NCI-H1092 (cell line): ENCODE data around the gene AZGP1.
"Not testable (repeated sequence)": the region's sequence is repeated elsewhere in the genome, so short reads cannot be mapped to it uniquely, and the experiment has no call there.

Experiments
- DNase-seq: peaks from one replicate; lab custom pipeline; 2025; lab: John Stamatoyannopoulos, UW

AZGP1 gene

GRCh38 chr7:99975782-99976521, at the start of gene AZGP1:
Gene AZGP1, minus strand, starts transcription at chr7:99976031. Its CDS starts 11 bp downstream, at chr7:99976020.
- no peak for DNase-seq

DNA sequence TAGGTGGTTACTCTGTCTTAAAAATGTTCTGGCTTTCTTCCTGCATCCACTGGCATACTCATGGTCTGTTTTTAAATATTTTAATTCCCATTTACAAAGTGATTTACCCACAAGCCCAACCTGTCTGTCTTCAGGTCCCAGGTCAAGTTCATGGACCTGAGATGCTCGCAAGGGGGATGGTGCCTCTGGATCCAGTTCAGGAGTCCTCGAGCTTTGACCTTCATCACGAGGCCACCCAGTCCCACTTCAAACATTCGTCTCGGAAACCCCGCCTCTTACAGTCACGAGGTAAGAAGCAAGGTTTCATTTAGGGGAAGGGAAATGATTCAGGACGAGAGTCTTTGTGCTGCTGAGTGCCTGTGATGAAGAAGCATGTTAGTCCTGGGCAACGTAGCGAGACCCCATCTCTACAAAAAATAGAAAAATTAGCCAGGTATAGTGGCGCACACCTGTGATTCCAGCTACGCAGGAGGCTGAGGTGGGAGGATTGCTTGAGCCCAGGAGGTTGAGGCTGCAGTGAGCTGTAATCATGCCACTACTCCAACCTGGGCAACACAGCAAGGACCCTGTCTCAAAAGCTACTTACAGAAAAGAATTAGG, 48.3 kb upstream of the AZGP1 start:
- DNase-seq = no peak

GRCh38 chr7:100023526-100023925, 47.7 kb upstream of the AZGP1 start:
- DNase-seq = no peak

DNA sequence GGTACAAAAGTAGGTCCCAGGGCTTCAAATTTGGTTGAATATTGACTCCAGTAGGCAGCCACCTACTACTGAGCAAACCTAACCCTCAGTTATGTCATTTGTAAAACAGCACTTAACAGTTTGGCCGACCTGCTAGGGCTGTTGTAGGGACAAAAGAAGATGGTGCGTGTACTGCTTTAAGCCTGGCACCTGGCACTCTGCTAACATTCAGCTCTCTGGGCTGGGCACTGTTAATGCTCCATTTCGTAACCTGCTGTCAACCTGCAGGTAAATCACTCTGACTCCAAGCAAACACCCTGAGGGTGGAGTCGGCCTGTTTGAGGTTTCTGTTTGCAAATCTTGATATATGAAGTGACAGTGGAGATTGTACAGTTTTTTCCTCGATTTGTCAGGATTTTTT, 46.8 kb upstream of the AZGP1 start:
- no peak for DNase-seq

DNA sequence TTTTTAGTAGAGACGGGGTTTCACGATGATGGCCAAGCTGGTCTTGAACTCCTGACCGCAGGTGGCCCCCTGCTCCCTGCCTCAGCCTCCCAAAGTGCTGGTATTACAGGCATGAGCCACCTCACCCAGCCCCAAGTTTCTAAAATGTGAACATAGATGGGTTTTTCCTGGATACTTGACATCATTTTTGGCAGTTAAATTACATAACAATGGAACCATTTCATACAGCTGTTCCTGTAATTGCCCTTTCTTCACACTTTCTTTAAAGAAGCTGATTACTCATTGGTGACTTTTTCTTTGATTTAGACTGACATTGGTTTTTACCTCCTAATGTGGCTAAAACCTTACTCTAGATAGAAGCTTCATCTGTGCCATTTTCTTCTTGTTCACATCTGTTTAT, 45.5 kb upstream of the AZGP1 start:
- DNase-seq = no peak

- no peak for DNase-seq
These were observed 44.1 kb upstream of the AZGP1 start for GRCh38 chr7:100019908-100020307.

DNA sequence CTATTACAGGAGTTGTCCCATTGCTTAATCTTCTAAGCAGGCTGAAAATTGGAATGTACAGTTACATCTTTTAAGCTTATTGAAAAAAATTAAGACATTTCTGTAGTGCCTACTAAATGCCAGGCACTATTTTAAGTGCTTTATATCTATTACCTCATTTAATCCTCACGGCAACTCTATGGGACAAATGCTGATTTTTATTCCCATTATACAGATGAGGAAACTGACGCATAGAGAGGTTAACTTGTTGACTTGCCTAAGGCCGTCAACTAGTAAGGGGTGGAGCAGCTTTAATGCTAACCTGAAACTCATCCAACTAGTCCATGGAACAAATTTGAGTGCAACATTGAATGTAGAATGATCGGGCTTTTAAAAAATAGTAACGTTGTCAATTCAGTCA, 42.0 kb upstream of the AZGP1 start:
- no peak for DNase-seq

DNA sequence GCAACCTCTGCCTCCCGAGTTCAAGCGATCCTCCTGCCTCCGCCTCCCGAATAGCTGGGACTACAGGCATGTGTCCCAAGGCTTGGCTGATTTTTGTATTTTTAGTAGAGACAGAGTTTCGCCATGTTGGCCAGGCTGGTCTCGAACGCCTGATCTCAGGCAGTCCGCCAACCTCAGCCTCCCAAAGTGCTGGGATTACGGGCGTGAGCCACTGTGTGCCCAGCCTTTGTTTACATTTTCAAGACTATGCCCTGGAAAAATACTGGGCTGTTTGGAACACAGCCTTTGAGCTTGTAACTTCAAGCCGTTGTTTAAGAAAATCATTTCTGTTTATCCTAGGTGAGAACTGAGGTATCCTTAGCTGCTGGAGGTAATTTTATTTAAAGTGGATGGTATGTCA, 41.5 kb upstream of the AZGP1 start:
- no peak for DNase-seq

DNA sequence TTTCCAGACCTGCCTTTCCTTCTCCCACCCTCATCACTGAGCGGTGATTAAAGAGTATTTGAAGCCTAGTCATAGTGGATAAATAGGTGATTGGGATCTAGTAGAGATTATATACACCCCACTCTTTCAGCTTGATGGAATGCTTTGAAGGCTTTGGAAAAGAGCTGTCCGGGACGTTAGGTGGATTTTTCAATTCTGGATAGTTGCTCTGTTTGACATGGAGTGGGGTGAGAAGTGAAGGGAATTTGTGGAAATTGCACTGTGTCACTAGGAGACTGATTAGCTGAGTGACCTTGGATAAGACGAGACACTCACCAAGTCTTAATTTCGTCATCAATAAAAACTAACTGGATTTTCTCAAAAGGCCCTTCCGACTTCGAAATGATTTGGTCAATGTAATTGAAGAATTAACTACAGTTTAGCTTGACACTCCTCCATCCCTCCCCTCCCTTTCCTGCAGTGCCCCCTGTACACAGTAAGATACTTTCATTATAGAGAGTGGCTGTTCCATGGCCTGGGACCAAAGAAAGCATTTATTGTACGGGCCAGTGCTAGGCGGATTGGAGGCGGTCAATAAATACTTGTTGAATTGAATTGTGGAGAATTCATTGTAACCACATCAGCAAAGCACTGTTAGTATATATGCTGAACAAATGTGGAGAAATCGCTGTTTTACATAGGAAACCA, 40.5 kb upstream of the AZGP1 start:
- DNase-seq = no peak

DNA sequence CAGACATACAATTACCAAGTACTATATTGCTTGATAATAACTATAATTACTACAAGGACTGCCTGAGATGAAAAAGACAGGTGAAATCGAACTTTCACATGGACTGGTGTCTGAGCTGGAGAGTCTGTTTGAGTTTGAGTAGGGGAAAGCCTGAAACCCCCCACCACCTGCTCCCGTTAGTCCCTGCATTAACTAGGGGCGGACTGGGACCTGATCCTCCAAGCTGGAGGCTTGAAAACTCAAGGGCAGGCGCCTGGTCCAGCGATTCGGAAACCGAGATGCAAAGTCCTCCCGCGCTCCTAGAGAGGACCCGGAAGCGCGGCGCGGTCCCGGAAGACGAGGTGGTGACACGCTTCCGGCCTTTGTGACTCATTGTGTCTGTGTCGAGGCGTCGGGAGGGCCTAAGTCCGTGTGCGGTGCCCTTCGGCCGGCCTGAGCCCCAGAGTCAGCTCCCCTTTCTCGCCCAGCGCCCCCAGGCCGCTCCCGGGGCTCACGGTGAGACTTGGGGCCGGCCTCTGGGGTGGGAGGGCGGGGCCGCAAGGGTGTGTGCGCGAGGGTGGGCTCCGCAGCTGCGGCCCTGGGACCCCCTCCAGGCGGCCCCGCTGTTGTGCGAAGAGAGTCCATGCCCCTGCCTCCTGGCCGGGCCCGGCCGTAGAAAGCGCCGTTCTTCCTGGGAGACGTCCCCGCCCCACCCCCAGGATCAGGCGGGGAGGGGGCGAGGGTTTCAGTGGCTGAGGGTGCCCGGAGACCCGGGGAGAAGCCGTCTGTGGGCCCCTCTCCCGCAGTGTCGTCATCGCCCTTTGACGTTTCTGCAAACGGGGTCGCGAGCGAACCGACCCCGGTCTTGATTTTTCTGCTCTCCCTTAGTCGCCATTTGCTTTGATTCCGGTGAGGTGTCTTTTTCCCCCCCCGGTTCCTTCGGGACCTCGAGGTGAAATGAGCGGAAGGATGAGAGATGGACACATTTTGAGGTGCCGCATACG, 39.7 kb upstream of the AZGP1 start, which contains the start of gene ZKSCAN1:
TSS of gene ZKSCAN1 (plus strand) at position 365 of the 983 bp plus-strand sequence. CDS start 7,911 bp downstream, outside the sequence.
- DNase-seq = peak; percentile 93

GRCh38 chr7:100013328-100013676, 37.5 kb upstream of the AZGP1 start:
- DNase-seq = no peak

DNA sequence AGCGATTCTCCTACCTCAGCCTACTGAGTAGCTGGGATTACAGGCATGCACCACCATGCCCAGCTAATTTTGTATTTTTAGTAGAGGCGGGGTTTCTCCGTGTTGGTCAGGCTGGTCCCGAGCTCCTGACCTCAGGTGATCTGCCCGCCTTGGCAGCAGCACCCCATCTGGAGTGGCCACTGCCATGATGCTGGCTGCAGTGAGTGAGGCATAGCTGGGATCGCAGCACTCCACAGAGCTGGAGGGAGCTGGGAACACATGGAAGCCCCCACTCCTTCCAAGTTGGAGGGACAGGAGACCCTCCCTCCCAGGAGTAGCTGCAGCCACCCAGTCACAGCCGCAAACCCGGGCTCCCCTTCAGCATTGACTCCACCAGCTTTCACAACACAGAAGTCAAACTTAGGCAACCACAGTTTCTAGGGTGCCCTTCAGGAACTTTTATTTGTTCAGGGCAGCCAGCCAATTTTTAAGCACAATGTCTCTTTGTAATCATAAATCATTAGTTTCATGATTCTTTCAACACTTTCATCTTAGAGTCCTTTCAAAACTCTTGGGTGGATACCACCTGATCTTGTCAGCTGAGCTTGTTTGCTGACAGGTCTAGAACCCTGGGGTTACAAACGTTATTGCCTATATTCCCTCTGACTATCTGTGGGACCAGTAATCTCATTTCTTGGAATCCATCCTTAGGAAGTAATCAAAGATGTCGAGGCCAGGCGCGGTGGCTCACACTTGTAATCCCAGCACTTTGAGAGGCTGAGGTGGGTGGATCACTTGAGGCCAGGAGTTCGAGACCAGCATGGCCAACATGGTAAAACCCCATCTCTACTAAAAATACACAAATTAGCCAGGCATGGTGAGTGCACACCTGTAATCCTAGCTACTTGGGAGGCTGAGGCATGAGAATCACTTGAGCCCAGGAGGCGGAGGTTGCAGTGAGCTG, 36.8 kb upstream of the AZGP1 start:
- not testable (repeated sequence) for DNase-seq

- no peak for DNase-seq
These were observed 35.7 kb upstream of the AZGP1 start for GRCh38 chr7:100011516-100011915.

DNA sequence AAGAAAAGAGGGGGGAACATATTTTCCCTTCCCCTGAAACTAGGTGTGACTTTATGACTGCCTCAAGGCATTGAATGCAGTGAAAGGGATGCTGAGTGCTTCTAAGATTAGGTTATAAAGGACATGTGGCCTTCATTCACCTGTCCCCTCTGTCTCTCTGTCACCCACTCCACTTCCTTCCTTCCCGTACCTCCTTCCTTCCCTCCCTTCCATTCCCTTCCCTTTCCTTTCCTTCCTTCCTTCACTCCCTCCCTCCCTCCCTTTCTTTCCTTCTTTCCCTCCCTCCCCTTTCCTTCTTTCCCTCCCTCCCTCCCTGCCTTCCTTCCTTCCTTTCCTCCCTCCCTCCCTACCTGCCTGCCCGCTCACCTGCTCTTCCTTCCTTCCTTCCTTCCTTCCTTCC, 35.1 kb upstream of the AZGP1 start:
- DNase-seq = no peak

DNA sequence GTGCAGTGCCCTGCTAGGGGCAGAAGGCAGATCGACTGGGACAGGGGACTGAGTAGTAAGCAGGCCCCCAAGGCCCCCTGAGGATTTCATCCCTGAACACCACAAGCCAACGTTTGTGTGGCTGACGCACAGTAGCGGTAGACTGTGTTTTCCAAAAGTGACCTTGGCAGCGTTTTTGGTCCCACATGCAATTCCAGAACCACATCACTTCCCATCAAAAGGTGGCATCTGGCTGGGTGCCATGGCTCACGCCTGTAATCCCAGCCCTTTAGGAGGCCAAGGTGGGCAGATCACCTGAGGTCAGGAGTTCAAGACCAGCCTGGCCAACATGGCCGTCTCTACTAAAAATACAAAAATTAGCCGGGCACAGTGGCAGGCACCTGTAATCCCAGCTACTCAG, 34.1 kb upstream of the AZGP1 start:
- DNase-seq = not testable (repeated sequence)

DNA sequence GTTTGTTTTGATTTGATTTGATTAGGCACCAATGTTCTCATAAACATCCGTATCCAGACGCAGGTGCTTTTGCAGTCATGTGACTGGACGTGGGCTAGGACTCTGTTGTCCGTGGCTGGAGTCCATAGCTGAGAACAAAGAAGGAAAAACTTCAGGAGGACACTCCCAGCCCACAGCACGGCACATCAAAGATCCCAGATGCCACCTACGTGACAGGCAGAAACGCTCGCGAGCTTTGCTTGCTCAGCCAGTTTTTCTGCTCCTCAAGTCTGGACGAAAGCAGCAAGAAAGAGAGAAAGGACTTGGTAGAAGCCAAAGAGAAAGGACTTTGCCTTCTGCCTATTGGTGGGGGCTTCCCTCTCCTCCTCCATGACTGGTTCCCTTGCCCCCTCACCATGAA, 32.7 kb upstream of the AZGP1 start:
- DNase-seq = no peak

GRCh38 chr7:100007887-100008286, 32.1 kb upstream of the AZGP1 start:
- DNase-seq = no peak

DNA sequence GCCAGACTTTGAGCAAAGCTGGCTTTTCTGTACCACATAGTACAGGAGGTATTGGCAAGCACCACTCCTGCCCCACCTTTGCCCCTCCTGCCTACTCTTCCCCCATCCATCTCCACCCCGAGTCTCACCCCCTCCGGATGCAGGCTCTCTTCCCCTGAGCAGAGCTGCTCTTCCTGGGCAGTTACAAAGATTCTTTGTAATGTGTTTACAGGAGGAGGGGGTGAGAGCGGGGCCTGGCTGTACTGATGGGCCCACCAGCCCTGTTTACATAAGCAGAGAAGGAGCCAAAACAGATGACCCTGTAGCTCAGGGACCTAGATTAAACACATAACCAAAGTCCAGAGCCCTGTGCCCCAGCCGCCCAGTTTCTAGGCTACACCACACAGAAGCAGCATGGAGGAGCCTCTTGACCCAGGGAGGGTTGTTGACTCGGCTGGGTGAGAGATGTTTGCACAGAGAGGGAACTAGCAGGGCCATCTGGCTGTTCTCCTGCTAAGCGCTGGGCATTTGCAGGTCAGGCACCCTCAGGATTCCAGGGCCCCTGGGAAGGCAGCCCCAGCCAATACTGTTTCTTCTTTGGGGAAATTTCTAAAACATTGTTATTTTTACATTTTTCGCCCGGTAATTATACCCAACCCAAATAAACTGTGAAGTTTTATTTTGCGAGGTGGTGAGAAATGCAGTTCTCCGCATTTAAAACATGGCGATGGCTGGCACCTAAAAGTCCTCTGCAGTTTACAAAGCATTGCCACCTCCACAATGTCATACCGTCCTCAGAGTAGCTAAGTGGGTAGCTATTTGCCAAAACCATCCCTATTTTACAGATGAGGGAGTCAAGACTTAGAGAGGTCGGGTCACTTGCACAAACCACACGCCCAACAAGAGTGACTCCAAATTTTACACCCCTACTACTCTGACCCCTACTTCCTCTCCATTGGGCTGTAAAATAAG, 28.2 kb upstream of the AZGP1 start:
- peak; percentile 95 for DNase-seq

GRCh38 chr7:100000239-100000638, 24.4 kb upstream of the AZGP1 start:
- DNase-seq = no peak
